DOHH2 (cell line): ENCODE data around the gene ANTKMT.

Experiments used
- H3F3A ChIP-seq: fragments of 200-600 bp; sonication (generic), shearing (Covaris generic); 2 replicates; pipeline ENCODE4 v1.6.0; 2016; ENCODE audit warnings: antibody characterized with exemption, mild to moderate bottlenecking; ENCODE audit not compliant: control insufficient read depth, insufficient read depth
- H3K27ac ChIP-seq: fragments of 200-600 bp; sonication (generic); 2 replicates; pipeline ENCODE4 v1.5.1; 2014; ENCODE audit warnings: low read depth, mild to moderate bottlenecking, low read length, moderate library complexity
- H3K27me3 ChIP-seq: fragments of 200-600 bp; sonication (generic); 2 replicates; pipeline ENCODE4 v1.6.1; 2014; ENCODE audit warnings: mild to moderate bottlenecking, low read length, mixed read lengths; ENCODE audit not compliant: control insufficient read depth
- H3K36me3 ChIP-seq: fragments of 200-600 bp; sonication (generic); 2 replicates; pipeline ENCODE4 v1.6.1; 2014; ENCODE audit warnings: mild to moderate bottlenecking, low read length, moderate library complexity, mixed read lengths; ENCODE audit not compliant: control insufficient read depth
- H3K4me1 ChIP-seq: fragments of 200-600 bp; sonication (generic); 2 replicates; pipeline ENCODE4 v1.6.1; 2014; ENCODE audit warnings: mild to moderate bottlenecking, low read length, mixed read lengths; ENCODE audit not compliant: control insufficient read depth
- H3K4me2 ChIP-seq: fragments of 200-600 bp; sonication (generic); 2 replicates; pipeline ENCODE4 v1.6.0; 2014; ENCODE audit warnings: mild to moderate bottlenecking, low read length, moderate library complexity
- H3K4me3 ChIP-seq: fragments of 200-600 bp; sonication (generic); 2 replicates; pipeline ENCODE4 v1.5.1; 2014; ENCODE audit warnings: mild to moderate bottlenecking, low read length, mixed read lengths
- H3K79me2 ChIP-seq: fragments of 200-600 bp; sonication (generic); 2 replicates; pipeline ENCODE4 v1.6.1; 2014; ENCODE audit warnings: mild to moderate bottlenecking, low read length, mixed read lengths; ENCODE audit not compliant: control insufficient read depth
- H3K9me2 ChIP-seq: fragments of 200-600 bp; sonication (generic); replicated peaks from 2 replicates; pipeline ENCODE4 v1.6.1; 2014; ENCODE audit warnings: mild to moderate bottlenecking, low read length, mixed read lengths; ENCODE audit not compliant: control insufficient read depth
- H3K9me3 ChIP-seq: fragments of 200-600 bp; sonication (generic); 2 replicates; pipeline ENCODE4 v1.6.1; 2014; ENCODE audit warnings: antibody characterized with exemption, low read length, mixed read lengths; ENCODE audit not compliant: control insufficient read depth, insufficient read depth
- H4K20me1 ChIP-seq: fragments of 200-600 bp; sonication (generic); 2 replicates; pipeline ENCODE4 v1.6.0; 2014; ENCODE audit warnings: low read depth, mild to moderate bottlenecking, antibody characterized with exemption, low read length, moderate library complexity; ENCODE audit not compliant: control insufficient read depth, insufficient read depth
- CTCF ChIP-seq: fragments of 200-600 bp; sonication (generic); IDR thresholded peaks from one replicate; pipeline ENCODE4 v1.5.1; 2014; ENCODE audit warnings: antibody characterized with exemption, mild to moderate bottlenecking, low read depth, low read length; ENCODE audit not compliant: poor library complexity, severe bottlenecking
- EZH2phosphoT487 ChIP-seq: fragments of 200-600 bp; sonication (generic); IDR thresholded peaks from 2 replicates; pipeline ENCODE4 v1.6.1; 2017; ENCODE audit warnings: borderline replicate concordance, mild to moderate bottlenecking, antibody characterized with exemption, low read length, moderate library complexity, mixed read lengths

The ANTKMT gene

GRCh38 chr16:716768-717325 is 4.1 kb upstream of the ANTKMT start:
- Histone ChIP-seq H3K36me3 (peaks cover 8% of the 10 kb centered on the region), H3K9me3 (no peaks in the 10 kb centered on the region), H3K4me1 (peaks cover 43% of the 10 kb centered on the region), H3K27me3 (peaks cover 12% of the 10 kb centered on the region), H3K4me2 (no peak overlapping the region), H3K4me3 (no peak overlapping the region), H4K20me1 (peaks cover 5% of the 10 kb centered on the region; the same call in 1 of the 2 replicates), H3K27ac (no peak overlapping the region), H3K9me2 (no peaks in the 10 kb centered on the region), H3K79me2 (peaks cover 7% of the 10 kb centered on the region), H3F3A (peaks cover 6% of the 10 kb centered on the region; the same call in 1 of the 2 replicates)
- TF ChIP-seq EZH2phosphoT487 (no peak), CTCF (no peak)

GRCh38 chr16:717450-718245 is 3.3 kb upstream of the ANTKMT start:
- Histone ChIP-seq H3K4me3 (no peak overlapping the region), H3K4me1 (peaks cover 50% of the 10 kb centered on the region), H3K36me3 (peaks cover 15% of the 10 kb centered on the region), H3F3A (peaks cover 6% of the 10 kb centered on the region; the same call in 1 of the 2 replicates), H3K9me2 (no peaks in the 10 kb centered on the region), H3K9me3 (no peaks in the 10 kb centered on the region), H3K79me2 (peaks cover 11% of the 10 kb centered on the region), H3K4me2 (no peak overlapping the region), H3K27ac (no peak overlapping the region), H3K27me3 (peaks cover 12% of the 10 kb centered on the region), H4K20me1 (peaks cover 5% of the 10 kb centered on the region; the same call in 1 of the 2 replicates)
- TF ChIP-seq EZH2phosphoT487 (no peak), CTCF (no peak)

GRCh38 chr16:718389-718788 is 2.6 kb upstream of the ANTKMT start:
- Histone ChIP-seq H3K27me3 (peaks cover 12% of the 10 kb centered on the region), H3K4me2 (no peak overlapping the region), H3K27ac (no peak overlapping the region), H3K9me3 (no peaks in the 10 kb centered on the region), H3K4me3 (no peak overlapping the region), H3K9me2 (no peaks in the 10 kb centered on the region), H3K36me3 (peaks cover 23% of the 10 kb centered on the region), H4K20me1 (peaks cover 6% of the 10 kb centered on the region; the same call in 1 of the 2 replicates), H3K79me2 (peaks cover 11% of the 10 kb centered on the region), H3F3A (peaks cover 7% of the 10 kb centered on the region; the same call in 1 of the 2 replicates), H3K4me1 (peaks cover 58% of the 10 kb centered on the region)
- no peak for TF ChIP-seq CTCF
